Measurements from ENCODE around the gene NYAP1.

GRCh38 chr7:100515072-100515532 is 31.4 kb downstream of the NYAP1 start:
- no peak for TF ChIP-seq CTCF (IDR thresholded peaks at IDR 0.05)
- no peak for TF ChIP-seq EZH2phosphoT487 (IDR thresholded peaks at IDR 0.05)
